Thyroid gland (tissue), 4 donors: ENCODE results near the gene NEURL1.

ENCODE experiments used
- CTCF ChIP-seq, 6 experiments: fragments of 200-600 bp in 3 of 6; fragments of 450-650 bp in 3 of 6; sonication (generic) in 3 of 6; IDR thresholded peaks; one replicate each; pipeline ENCODE4 v1.5.1; 2016 to 2019; ENCODE audit warnings: antibody characterized with exemption in 6 of 6, mild to moderate bottlenecking in 2 of 6, inconsistent platforms in 1 of 6, moderate library complexity in 1 of 6
- POLR2A ChIP-seq, 2 donors: fragments of 450-650 bp; IDR thresholded peaks; one replicate each; pipeline ENCODE4 v1.6.1; 2017; ENCODE audit warnings: antibody characterized with exemption in 2 of 2, mild to moderate bottlenecking in 2 of 2, moderate library complexity in 1 of 2

- TF ChIP-seq CTCF (IDR thresholded peaks at IDR 0.05) (no peak), POLR2A (IDR thresholded peaks at IDR 0.05) (no peak)
Measured at GRCh38 chr10:103506061-103506460, 12.6 kb downstream of the NEURL1 start.
